OCI-M2 (cell line): ENCODE results near the gene CMIP.
"Not testable (repeated sequence)": the region's sequence is repeated elsewhere in the genome, so short reads cannot be mapped to it uniquely, and the experiment has no call there.

Source experiments
- DNase-seq: peaks from one replicate; lab custom pipeline; 2025; ENCODE audit not compliant: unreplicated experiment; lab: John Stamatoyannopoulos, UW

CMIP gene

DNA sequence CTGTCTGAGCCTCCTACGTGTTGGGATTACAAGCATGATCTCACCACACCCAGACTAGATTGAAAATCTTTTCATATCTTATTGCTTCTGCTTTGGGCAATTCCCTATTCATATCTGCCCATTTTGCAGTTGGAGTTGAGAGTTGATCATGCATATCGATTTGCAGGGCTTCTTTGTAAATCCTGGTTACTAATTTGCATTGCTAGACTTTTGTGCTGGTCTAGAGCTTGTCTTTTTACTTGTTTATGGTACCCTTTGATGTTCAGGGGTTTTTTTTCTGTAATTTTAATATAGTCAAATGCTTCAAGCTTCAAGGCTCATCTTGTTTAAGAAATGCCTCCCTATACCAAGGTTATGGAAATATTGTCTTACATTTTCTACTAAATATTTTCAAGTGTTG lies 23.5 kb upstream of the CMIP start:
- DNase-seq: no peak

DNA sequence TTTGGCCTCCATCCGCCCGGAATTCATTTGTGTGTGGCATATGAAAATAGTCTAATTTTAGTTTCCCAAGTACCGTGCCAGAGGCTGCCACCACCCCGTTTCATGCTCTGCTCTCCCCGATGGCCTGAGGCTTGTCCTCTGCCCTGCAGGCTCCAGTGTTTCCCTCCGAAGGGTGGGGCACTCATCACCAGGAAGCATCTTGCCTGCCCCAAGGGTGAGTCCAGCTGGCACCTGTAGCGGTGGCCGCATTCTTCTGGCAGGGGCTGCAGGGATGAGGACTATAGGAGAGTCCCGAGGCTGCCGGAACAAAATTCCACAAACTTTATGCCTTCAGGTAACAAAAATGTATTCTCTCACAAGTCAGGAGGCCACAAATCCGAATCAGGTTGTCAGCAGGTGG lies 23.1 kb upstream of the CMIP start:
- no peak for DNase-seq

DNA sequence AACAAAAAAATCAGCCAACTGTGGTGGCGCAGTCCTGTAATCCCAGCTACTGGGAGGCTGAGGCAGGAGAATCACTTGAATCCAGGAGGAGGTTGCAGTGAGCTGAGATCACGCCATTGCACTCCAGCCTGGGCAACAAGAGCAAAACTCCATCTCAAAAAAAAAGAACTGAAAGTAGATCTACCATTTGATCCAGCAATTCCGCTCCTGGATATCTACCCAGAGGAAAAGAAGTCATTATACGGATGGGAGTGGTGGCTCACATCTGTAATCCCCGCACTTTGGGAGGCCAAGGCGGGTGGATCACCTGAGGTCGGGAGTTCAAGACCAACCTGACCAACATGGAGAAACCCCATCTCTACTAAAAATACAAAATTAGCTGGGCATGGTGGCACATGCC lies 22.5 kb upstream of the CMIP start:
- DNase-seq: not testable (repeated sequence)

DNA sequence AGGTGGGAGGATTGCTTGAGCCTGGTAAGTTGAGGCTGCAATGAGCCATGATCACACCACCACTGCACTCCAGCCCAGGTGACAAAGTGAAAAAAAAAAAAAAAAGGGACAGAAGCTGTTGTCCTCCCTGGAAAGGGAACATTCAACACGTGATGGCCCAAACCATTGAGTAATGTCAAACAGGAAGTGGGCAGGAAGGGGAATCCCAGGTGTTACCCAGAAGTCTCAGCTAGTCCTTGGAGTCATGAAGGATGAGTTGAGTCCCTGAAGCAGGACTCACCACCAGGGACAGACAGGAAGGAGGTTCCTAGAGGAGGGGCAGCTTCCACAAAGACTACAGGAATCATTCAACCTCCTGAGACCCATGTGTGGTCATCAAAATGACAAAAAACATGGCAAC lies 19.8 kb upstream of the CMIP start:
- no peak for DNase-seq

DNA sequence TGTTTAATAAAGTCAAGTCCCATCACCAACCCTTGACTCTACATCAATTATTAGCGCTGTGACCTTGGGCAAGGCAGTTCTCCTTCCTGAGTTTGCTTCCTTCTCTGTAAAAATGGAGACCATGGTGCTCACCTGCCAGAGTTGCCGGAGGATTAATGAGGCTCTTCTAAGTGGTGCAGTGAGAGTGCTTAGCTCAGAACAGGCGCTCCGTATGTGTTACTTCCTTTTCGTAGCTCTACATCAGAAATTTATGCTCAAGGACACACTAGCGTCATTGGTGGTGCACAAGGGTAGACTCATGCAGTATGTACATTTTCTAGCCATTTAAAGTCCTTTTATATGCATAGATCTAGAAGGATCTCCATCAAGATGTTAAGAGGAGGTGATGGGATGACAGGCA lies 17.4 kb upstream of the CMIP start:
- DNase-seq: no peak

DNA sequence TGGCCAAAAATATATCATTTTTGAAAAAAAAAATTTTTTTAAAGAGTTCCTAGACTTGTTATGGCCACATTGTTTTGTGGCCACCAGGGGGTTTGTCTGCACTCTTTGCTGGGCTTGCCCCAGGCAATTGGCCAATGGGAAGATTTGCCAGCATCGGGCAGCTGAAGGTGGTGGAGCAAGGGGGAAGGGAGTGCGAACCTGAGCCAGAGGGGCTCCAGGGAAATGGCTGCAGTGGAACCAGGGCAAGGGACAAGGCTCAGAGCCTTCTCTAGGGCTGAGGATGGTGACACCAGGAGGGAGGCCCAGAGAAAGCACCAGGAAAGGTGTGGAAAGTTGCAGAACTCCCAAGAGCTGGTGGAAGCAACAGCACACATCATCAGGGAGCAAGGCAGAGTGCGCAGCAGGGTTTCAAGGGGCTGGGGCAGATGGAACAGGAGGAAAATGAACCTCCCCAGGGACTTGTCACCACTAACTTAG lies 15.5 kb upstream of the CMIP start:
- no peak for DNase-seq

DNA sequence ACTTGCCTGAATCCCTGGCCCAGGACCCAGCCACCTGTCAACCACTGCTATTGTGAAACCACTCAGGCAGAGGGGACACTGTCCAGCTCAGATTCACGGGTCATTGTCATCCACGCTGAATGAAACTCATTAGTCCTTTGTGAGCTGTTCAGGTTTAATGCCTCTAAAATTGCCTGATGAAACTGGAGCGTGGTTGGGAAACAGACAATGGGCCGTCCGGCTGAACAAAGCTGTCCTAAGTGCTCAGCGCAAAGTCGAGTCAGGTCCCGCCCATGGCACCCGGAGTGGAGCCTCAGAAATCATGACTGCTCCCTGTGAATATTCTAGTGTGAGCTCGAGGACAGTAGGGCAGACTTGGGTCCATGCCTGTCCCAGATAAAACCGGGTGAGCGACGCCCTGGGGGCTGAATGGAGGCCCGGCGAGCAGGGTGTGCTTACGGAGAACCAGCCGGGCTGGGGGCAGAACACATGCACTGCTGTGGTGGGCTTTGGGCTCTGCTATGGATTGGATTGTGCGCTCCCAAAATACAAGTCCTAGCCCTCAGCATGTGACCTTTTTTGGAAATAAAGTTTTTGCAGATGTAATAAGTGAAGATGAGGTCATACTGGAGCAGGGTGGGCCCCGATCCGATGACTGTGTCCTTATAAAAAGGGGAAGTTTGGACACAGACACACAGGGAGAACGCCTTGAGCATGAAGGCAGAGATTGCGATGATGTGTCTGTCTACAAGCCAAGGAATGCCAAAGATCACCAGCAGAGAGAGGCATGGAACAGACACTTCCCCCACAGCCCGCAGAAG lies 12.9 kb upstream of the CMIP start:
- no peak for DNase-seq

DNA sequence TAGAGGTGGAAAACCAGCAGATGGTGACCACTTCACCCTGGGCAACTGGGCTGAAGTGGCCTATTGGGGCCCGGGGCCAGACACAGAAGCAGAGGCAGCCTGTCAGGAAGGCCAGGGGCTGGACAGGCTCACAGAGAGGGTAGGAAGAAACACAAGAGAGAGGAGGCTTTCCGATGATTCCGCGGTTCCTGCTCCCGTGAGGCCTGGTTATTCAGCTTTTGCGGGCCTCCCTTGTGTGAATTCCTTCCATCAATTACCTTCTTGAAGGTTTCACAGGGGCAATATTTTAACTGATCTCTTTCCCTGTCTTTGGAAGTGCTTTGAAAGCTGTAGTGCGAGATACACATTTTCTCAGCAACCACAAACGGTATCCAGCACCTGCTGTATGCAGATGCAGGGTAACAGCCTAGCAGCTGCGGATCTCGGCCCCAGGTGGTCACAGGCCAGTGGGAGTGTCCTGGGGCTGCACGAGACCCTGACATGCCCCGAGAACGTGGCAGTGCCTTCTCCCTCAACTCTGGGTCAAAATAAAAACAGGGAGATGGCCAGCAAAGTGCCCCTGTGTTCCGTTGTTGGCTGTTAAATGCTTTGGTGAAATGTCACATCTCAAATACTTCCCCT lies 11.6 kb upstream of the CMIP start:
- no peak for DNase-seq

DNA sequence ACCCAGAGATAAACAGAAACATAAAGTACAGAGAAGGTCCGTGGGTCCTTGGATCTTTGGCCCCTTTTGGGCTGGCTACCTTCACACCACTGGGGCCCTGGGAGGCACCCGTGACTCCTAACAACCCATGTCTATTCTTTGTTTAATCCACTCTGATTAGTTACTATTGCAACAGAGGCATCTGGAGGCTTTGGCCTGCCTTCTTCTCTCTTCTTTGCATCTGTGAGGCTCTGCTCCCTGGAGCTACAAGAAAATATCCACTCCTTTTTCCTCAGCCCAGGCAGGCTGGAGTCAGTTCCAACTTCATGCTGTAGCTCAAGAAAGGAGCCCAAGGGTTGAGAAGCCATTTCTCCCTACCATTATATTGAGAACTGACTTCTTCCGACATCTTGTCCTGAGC lies 9.5 kb upstream of the CMIP start:
- no peak for DNase-seq

DNA sequence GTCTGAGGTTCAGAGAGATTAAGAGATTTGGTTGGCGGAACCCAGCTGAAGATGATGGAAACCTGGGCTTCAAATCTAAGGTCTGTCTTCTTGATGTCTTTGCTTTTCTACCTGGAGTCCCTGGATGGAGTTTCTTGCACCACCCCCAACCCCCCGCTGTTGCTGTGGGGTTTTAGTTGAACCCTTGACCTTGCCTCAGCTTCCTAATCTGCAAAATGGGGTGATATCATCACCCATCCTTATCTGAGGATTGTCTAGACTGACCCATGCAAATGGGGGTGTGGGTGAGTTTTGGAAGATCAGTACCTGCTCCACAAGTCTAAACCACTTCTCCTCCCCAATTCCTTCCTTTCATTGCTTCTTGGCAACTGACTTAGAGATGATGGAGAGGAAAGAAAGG lies 9.0 kb upstream of the CMIP start:
- no peak for DNase-seq

DNA sequence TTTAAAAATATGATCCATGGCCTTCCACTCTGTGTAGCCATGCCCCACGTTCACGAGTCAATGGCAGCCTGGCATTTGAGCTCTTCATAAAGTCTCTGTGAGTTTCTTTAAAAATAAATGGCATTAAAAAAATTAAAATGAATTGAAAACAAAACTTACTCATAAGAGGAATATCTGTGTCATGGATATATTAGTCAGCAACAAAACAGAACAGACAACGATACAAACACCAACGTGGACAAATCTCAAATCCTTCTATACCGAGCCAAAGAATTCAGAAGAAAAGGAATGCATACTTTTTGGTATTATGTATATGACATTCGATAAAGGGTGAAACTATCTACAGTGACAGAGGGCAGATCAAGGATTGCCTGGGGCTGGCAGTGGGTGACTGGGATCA lies 8.2 kb upstream of the CMIP start:
- no peak for DNase-seq

DNA sequence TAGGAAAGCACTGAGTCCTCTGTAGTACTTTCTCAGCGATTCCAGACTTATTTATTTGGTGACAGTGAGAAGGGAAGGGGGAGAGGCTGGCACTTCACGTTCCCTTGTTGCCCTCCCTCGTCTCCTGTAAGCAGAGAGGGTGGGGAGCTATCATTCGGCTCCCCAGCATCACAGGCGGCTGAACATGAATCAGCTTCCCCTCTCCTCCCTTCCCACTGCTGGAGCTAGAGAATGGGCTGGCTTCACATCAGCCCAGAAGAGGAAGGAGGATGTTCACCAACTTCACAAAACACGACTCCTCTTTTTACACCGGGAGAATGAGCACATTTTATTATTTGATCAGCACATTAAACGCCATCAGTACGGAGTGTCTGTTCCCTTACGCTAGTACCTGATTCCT lies 6.7 kb upstream of the CMIP start:
- no peak for DNase-seq

DNA sequence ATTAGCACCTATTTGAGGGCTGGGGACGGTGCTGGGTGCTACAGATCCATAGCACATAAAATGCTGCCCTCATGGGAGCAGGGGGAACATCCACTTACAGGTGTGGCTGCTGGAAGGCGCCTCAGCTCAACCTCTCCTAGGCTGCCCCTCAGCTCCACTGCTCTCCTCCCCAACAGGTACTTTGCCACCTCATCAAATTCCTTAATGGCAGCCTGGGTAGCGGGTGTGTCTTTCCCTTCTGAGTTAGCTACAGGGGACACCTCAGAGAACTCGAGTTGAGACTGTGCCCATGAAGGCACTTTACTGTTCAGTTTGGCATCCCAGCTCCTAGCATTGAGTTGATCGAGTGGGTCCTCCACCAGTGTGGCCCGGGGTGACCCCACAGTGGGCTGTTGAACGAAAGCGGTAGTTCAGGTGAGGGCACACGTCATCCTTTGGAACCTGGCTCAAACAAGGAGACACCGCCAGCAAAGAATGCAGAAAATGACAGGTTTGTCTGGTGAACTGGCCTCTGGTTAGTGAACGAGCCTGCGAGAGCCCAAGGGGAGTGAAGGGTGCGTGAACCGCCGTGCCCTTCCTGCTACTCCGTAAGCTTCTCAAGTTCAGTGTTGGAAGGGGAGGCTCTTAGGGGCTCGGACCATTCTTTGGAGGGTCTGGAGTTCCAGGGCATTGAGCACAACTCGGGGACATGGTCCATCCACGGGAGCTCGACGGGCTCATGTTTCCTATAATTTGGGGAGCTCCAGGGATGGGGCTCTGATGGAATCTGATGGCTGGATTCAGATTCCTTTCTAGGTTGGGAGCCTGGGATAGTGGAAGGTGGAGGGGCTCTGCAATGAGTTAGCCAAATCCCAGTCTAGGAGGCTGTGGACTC lies 3.5 kb upstream of the CMIP start:
- DNase-seq: no peak

DNA sequence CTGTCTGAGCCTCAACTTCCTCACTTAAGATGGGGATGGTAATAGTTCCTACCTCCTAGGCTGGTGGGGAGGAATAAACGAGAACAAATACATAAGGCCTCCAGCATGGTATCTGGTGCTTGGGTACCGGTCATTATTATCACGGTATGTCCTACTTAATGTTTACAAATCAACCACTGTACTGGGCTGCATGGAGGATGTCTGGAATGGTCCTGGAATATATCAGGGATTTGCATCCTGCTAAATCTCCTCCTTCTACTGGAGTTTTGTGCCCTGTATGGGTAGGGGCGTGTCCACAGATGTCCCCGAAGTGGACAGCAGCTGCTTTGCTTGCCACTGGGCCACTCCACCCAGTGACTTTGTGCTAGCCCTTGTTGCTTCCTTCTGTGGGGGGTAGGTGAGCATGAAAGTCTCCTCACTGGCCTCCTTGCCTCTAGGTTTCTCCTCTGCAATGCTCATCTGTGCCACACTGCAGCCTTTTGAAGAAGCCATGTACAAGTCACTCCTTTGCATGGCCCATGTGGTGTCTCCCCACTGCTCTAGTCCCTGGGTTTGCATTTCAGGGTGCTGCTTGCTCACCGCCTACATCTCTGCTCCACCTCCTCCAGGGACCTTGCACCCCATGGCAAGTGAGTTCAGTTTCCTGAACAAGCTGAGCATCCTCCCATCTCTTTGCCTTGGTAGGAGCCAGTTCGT lies 2.2 kb upstream of the CMIP start:
- no peak for DNase-seq

DNA sequence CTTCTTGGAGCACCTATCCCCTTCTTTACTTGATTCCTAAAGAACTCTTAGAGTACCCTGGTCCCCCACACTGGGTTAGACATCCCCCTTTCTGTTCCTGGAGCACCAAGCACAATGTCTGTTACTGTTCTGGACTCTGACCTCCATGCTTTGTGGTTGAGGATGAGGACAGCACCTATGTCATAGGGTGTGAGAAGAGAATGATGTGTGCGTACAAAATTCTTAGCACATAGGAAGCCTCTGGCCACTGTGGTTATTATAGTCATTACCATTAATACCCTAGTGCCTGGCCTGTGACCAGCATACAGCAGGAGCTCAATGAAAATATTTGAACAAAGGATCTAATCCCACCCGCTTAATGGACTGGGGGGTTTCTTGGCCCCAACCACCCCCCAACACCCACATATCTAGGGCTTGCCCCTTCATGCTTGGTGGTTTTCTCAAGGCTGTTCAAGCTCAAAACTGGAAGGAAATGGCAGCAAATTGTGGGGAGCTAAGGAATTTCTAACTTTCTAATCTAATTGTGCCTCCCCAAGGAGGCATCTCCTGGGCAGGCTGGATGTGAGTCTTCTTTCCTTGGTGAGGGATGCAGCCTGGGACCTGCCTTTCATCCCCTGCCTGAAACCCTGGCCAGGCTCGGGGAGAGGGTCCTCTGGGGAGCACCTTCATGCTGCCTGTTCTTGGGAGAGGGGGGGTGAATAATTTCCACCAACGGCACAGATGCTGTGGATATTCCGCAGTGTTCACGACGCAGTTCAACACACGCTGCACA lies 1.5 kb upstream of the CMIP start:
- no peak for DNase-seq

DNA sequence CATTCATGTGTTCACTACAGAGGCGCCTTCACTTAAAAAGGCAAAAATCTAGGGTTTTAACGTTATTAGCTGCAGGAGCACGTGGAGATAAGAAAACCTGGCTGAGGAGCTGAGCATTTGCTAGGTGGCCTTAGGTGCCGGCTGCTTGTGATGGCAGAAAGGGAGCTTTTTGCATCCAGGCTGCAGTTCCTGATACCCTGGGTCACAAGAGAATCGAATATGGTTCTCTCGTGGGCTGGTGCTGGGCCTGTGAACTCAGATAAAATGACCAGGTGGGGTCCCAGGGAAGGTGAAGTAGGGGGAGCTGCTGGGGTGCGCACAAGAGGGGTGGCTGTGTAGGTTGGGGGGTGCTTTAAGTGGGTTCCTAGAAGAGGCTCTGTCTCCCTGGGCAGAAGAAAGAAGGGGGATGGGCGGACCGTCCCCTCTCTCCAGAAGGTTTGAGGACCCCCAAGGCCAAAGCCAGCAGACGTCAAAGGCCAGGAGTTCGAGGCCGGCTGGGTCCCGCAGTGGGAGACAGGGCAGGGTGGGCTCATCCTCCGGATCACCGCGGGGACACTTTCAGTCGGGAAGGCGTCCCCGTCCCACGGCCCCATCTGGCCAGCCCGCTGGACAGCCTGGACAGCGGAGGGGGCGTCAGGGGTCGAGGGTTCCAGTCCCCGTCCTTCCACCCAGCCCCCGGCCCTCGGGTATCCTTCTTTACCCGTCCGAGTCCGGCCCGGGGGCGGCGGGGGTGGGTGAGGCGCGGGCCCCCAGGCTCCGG lies 740 bp upstream of the CMIP start:
- DNase-seq: no peak

DNA sequence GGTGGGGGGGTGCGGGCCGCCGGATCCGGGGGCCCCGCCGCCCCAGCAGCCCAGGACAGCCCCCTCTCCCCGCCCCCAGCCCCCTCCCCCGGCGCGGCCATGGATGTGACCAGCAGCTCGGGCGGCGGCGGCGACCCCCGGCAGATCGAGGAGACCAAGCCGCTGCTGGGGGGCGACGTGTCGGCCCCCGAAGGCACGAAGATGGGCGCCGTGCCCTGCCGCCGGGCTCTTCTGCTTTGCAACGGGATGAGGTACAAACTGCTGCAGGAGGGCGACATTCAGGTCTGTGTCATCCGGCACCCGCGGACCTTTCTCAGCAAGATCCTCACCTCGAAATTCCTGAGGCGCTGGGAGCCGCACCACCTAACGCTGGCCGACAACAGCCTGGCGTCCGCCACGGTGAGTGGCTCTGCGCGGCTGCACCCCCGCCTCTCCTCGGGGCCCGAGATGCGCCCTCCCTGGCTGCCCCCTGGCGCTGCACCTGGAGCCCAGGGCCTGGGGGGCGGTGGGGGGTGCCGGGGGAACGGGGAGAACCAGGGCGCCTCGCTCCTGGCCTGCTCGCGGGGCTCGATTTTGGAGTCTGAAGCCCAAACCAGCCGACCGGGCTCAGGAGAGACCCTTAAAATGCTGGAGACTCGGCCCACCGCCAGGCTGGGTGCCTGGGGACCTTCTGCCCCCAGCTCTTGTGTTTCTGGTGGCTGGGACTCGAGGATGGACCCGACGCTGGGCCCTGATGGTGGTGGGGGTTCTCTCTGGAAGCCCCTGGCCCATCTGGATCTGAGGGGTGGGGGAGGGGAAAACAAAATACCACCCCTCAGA lies 744 bp downstream of the CMIP start:
- DNase-seq: no peak

DNA sequence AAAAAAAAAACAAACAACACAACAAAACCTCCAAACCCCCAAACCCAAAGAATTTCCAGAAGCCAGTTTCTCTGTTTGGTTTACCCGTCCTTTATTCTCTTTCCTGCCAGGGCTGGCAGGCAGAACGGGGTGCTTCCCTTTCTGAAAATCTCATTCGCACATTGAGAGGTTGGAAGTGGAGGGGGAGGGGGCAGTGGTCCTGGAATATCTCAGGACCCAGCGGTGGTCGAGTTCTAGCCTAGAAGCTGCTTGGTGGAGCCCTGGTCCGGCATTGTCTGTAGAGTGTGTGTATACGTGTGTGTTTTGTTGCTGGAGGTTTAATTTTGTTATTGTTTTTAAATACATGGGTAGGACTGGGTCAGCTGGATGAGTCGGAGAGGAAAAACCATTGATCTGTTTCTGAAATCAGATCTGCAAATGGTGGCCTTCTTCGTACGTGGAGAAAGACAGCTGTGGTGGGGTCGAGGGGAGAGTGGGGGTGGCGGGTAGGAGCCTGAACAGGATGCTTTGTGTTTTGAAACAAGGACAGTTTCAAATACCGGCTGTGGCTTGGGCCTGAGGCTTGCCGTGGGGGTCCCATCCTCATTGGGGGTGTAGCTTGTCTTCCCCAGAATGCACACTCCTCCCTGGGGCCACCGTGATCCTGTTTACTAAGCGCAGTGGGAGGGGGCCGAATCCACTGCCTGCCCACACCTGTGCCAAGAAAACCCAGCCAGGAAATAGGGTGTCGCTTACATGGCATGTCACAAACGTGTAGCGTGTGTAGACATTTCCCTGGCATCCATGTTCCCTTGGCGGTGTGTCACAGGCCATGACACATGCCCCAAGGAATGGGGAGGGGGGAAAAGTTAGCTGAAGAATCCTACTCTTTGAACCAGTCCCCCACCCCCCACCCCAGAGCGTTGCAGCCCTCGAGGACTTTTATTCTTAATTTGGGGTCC lies 1.6 kb downstream of the CMIP start:
- DNase-seq: no peak
